Choroid plexus epithelial cell (primary cell): ENCODE measurements around the gene MIGA2.

Experiments used
- DNase-seq: peaks from one replicate; pipeline ENCODE4 v3.0.0-alpha.2; 2010; ENCODE audit warnings: low read depth
- H3K4me3 ChIP-seq: 2 replicates; pipeline ENCODE4 v1.5.1; 2011; ENCODE audit warnings: low read depth, mild to moderate bottlenecking, control low read depth, low read length, moderate library complexity
- CTCF ChIP-seq: conservative IDR thresholded peaks from 2 replicates; pipeline ENCODE4 v1.5.1; 2011; ENCODE audit warnings: low read depth, mild to moderate bottlenecking, control low read depth, inconsistent platforms, low read length, moderate library complexity

The MIGA2 gene

GRCh38 chr9:129036923-129037766, 719 bp downstream of the MIGA2 start:
- TF ChIP-seq CTCF, result no peak
- DNase-seq, result no peak

GRCh38 chr9:129037767-129038098, 1.3 kb downstream of the MIGA2 start:
- no peak for TF ChIP-seq CTCF
- DNase-seq, result no peak
- peak overlapping the region; percentile 98 for H3K4me3 ChIP-seq

More at GRCh38 chr9:129036923-129037766, 719 bp downstream of the MIGA2 start:
- H3K4me3 ChIP-seq, result peak overlapping the region; percentile 98

GRCh38 chr9:129038109-129038852, 1.9 kb downstream of the MIGA2 start:
- no peak for TF ChIP-seq CTCF
- DNase-seq, result no peak
- H3K4me3 ChIP-seq, result peak overlapping the region; percentile 98

- no peak for TF ChIP-seq CTCF
- H3K4me3 ChIP-seq, result no peak overlapping the region
- no peak for DNase-seq
Measured at GRCh38 chr9:129040113-129040643, 3.8 kb downstream of the MIGA2 start.

GRCh38 chr9:129042016-129042415, 5.6 kb downstream of the MIGA2 start:
- no peak for DNase-seq
- no peak for TF ChIP-seq CTCF
- H3K4me3 ChIP-seq, result no peak overlapping the region

- no peak for TF ChIP-seq CTCF
- H3K4me3 ChIP-seq, result no peak overlapping the region
- peak; percentile 8 for DNase-seq
Measured at GRCh38 chr9:129052592-129052991, 16.2 kb downstream of the MIGA2 start.

- H3K4me3 ChIP-seq, result no peak overlapping the region
- no peak for TF ChIP-seq CTCF
- DNase-seq, result no peak
Measured at GRCh38 chr9:129053020-129053419, 16.6 kb downstream of the MIGA2 start.
